ENCODE measurements around the gene GLT8D2. TPM values are rescaled to one million over a fixed set of nuclear protein-coding genes. Genes with fewer than 3 reads are reported as not detected.

GLT8D2 gene
- total and polyA plus RNA-seq, 2 donors (not counting 3 experiments of a cell fraction or from before 2014, with no cell fraction given): 1.7 to 2.6 TPM

- intact Hi-C loops (cut with micrococcal nuclease) (no loop called here), dilution Hi-C loops (cut with MboI; ENCODE audit: extremely low pct_ligation_motif_present, low sequenced_read_pairs) (no loop called here)
- no peaks in the 10 kb centered on the region for H4K20me1 ChIP-seq (replicated peaks; ENCODE audit: control insufficient read depth, extremely low read depth, insufficient read depth, low read length)
- H3K4me2 ChIP-seq (ENCODE audit: insufficient read depth, low read length): no peak overlapping the region
- H3K9ac ChIP-seq (replicated peaks; ENCODE audit: extremely low read depth, insufficient read depth, low read length): no peak overlapping the region
- DNase-seq (ENCODE audit: low read depth, low spot score): no peak
- CTCF ChIA-PET: interaction anchor here (1.0 to 5.9 kb wide), 5 partner anchors 9 to 50 kb away, joined by 3 to 106 read pairs (median 5); partner anchors contain the start of gene GLT8D2
- BruUV-seq (replicated peaks): no TSS peak
- TF ChIP-seq EZH2 (IDR thresholded peaks at IDR 0.05; ENCODE audit: borderline replicate concordance, low read depth, low read length, severe bottlenecking) (no peak), JUN (IDR thresholded peaks at IDR 0.05; ENCODE audit: borderline replicate concordance, insufficient read depth, insufficient read length, low read depth) (no peak), FOS (IDR thresholded peaks at IDR 0.05; ENCODE audit: borderline replicate concordance, insufficient read depth, low read length) (no peak), POLR2A (IDR thresholded peaks at IDR 0.05; ENCODE audit: low read depth, low read length) (no peak), GATA2 (IDR thresholded peaks at IDR 0.05; ENCODE audit: insufficient read depth, insufficient read length, low read depth, low read length) (no peak), POLR2AphosphoS5 (IDR thresholded peaks at IDR 0.05; ENCODE audit: insufficient read depth, low read depth, low read length) (no peak), MYC (IDR thresholded peaks at IDR 0.05; ENCODE audit: low read depth, low read length) (no peak)
- TF ChIP-seq, protein P1, sequence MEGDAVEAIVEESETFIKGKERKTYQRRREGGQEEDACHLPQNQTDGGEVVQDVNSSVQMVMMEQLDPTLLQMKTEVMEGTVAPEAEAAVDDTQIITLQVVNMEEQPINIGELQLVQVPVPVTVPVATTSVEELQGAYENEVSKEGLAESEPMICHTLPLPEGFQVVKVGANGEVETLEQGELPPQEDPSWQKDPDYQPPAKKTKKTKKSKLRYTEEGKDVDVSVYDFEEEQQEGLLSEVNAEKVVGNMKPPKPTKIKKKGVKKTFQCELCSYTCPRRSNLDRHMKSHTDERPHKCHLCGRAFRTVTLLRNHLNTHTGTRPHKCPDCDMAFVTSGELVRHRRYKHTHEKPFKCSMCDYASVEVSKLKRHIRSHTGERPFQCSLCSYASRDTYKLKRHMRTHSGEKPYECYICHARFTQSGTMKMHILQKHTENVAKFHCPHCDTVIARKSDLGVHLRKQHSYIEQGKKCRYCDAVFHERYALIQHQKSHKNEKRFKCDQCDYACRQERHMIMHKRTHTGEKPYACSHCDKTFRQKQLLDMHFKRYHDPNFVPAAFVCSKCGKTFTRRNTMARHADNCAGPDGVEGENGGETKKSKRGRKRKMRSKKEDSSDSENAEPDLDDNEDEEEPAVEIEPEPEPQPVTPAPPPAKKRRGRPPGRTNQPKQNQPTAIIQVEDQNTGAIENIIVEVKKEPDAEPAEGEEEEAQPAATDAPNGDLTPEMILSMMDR (IDR thresholded peaks at IDR 0.05; ENCODE audit: extremely low read depth in 1 of 2, insufficient read depth in 1 of 2, low read depth in 1 of 2, low read length in 2 of 2): no peak
- TF ChIP-seq, protein P2, sequence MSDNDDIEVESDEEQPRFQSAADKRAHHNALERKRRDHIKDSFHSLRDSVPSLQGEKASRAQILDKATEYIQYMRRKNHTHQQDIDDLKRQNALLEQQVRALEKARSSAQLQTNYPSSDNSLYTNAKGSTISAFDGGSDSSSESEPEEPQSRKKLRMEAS (IDR thresholded peaks at IDR 0.05; ENCODE audit: insufficient read depth, insufficient read length): no peak
- H3K4me3 ChIP-seq (replicated peaks in 1 of 3; ENCODE audit: insufficient read depth in 1 of 3, low read depth in 1 of 3, low read length in 3 of 3): no peak overlapping the region
- peaks cover 3% of the 10 kb centered on the region for H3K4me1 ChIP-seq (ENCODE audit: control insufficient read depth, extremely low read depth, insufficient read depth, low read length)
- H3K27me3 ChIP-seq (ENCODE audit: control insufficient read depth in 2 of 2, insufficient read depth in 2 of 2, low read length in 2 of 2): peaks cover 8 to 19% of the 10 kb centered on the region in 2 experiments
- no peaks in the 10 kb centered on the region for H3K36me3 ChIP-seq (ENCODE audit: control insufficient read depth in 2 of 2, extremely low read depth in 1 of 2, insufficient read depth in 2 of 2, low read length in 2 of 2)
- H3K9me3 ChIP-seq (replicated peaks; ENCODE audit: control insufficient read depth, insufficient read depth, low read length): no peaks in the 10 kb centered on the region
- no peak overlapping the region for H3K27ac ChIP-seq (ENCODE audit: insufficient read depth, low read depth, low read length)
- no peaks in the 10 kb centered on the region for H3K9me1 ChIP-seq (replicated peaks; ENCODE audit: control insufficient read depth, extremely low read depth, insufficient read depth, low read length)
- H3K79me2 ChIP-seq (ENCODE audit: control insufficient read depth, insufficient read depth, low read length): no peaks in the 10 kb centered on the region
- POLR2A ChIA-PET: no interaction called here
- no peak overlapping the region for H2AFZ ChIP-seq (ENCODE audit: low read depth, low read length)
- no peak for FAIRE-seq
These were observed 8.8 kb upstream of the GLT8D2 start for GRCh38 chr12:104058802-104059201.

Data from endothelial cell of umbilical vein (primary cell).